ENCODE results near the gene CD6.
"Not testable (repeated sequence)": the region's sequence is repeated elsewhere in the genome, so short reads cannot be mapped to it uniquely, and the experiment has no call there.

CD6 gene

DNA sequence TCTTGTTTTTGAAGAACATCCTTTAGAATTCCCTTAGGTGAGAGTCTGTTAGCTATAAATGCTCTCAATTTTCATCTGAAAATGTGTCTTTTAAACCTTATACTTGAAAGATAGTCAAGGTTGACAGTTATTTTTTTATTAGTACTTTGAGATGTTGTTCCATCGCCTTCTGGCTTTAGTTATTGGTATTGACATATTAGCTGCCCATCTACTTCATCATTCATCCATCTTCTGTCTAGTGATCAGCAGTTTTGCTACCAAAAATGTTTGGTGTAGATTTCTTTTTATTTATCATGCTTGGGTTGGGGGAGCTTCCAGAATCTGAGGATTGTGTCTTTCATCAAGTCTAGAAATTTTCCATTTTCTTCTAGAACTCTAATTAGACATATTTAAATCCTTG is 3.3 kb upstream of the CD6 start:
- H3K4me3 ChIP-seq (ENCODE audit: low read depth, low read length) = no peak overlapping the region
- TF ChIP-seq, protein P1, sequence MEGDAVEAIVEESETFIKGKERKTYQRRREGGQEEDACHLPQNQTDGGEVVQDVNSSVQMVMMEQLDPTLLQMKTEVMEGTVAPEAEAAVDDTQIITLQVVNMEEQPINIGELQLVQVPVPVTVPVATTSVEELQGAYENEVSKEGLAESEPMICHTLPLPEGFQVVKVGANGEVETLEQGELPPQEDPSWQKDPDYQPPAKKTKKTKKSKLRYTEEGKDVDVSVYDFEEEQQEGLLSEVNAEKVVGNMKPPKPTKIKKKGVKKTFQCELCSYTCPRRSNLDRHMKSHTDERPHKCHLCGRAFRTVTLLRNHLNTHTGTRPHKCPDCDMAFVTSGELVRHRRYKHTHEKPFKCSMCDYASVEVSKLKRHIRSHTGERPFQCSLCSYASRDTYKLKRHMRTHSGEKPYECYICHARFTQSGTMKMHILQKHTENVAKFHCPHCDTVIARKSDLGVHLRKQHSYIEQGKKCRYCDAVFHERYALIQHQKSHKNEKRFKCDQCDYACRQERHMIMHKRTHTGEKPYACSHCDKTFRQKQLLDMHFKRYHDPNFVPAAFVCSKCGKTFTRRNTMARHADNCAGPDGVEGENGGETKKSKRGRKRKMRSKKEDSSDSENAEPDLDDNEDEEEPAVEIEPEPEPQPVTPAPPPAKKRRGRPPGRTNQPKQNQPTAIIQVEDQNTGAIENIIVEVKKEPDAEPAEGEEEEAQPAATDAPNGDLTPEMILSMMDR (IDR thresholded peaks at IDR 0.05; ENCODE audit: low read depth, low read length) = no peak
- no peak for TF ChIP-seq MYC (IDR thresholded peaks at IDR 0.05; ENCODE audit: low read depth, low read length)
- no peak for TF ChIP-seq POLR2A (IDR thresholded peaks at IDR 0.05; ENCODE audit: extremely low read depth, insufficient read length)
- TF ChIP-seq, protein P2, sequence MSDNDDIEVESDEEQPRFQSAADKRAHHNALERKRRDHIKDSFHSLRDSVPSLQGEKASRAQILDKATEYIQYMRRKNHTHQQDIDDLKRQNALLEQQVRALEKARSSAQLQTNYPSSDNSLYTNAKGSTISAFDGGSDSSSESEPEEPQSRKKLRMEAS (IDR thresholded peaks at IDR 0.05; ENCODE audit: low read depth, low read length) = no peak
- no peak for DNase-seq (ENCODE audit: low read depth)

DNA sequence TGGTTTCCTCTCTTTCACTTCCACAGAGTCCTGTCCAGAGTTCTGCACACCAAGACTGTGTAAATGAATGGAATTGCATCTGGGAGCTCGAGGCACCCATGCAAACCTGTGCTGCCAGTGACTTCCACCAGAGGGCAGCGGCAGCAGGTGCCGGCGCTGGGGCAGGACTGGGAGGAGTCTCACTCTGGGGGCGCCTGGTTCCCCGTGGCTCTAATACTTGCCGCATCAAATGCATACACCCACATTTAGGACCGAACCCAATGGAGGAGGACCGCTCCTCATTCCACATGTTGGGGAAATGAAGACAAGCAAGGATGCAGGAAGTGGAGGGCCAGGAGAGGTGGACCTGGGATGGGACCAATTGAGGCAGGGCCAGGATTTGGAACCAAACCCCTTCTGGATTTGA is 1.1 kb upstream of the CD6 start:
- TF ChIP-seq, protein P2 (IDR thresholded peaks at IDR 0.05; ENCODE audit: low read depth, low read length) = 0 out of 2 replicates have a peak, but pooled peaks have one; percentile 4
- TF ChIP-seq, protein P1 (IDR thresholded peaks at IDR 0.05; ENCODE audit: low read depth, low read length) = peak; percentile 97
- TF ChIP-seq POLR2A (IDR thresholded peaks at IDR 0.05; ENCODE audit: extremely low read depth, insufficient read length) = no peak
- peak; percentile 64 for DNase-seq (ENCODE audit: low read depth)
- H3K4me3 ChIP-seq (ENCODE audit: low read depth, low read length) = no peak overlapping the region

DNA sequence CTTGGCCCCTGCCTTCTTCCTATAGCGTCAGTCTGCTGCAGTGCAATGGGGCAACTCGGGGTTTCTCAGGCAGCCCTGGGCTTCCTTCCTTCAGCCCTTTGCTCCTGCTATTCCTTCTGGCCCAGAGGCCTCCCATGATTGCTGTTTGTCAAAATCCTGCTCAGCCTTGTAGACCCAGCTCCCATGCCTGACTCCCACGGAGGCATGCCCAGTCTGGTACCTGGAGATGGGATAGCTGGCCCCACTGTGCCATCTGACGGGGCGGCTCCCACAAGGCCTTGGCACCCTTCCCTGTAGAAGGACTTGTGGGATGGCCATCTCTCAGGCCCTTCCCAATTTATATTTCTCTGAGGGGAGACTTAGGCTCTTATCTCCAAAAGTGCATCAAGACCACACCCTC is 590 bp upstream of the CD6 start:
- TF ChIP-seq POLR2A (IDR thresholded peaks at IDR 0.05; ENCODE audit: extremely low read depth, insufficient read length) (no peak), MYC (IDR thresholded peaks at IDR 0.05; ENCODE audit: low read depth, low read length) (no peak)
- TF ChIP-seq, protein P1 (IDR thresholded peaks at IDR 0.05; ENCODE audit: low read depth, low read length) = no peak
- TF ChIP-seq, protein P2 (IDR thresholded peaks at IDR 0.05; ENCODE audit: low read depth, low read length) = no peak
- no peak for DNase-seq (ENCODE audit: low read depth)
- no peak overlapping the region for H3K4me3 ChIP-seq (ENCODE audit: low read depth, low read length)

DNA sequence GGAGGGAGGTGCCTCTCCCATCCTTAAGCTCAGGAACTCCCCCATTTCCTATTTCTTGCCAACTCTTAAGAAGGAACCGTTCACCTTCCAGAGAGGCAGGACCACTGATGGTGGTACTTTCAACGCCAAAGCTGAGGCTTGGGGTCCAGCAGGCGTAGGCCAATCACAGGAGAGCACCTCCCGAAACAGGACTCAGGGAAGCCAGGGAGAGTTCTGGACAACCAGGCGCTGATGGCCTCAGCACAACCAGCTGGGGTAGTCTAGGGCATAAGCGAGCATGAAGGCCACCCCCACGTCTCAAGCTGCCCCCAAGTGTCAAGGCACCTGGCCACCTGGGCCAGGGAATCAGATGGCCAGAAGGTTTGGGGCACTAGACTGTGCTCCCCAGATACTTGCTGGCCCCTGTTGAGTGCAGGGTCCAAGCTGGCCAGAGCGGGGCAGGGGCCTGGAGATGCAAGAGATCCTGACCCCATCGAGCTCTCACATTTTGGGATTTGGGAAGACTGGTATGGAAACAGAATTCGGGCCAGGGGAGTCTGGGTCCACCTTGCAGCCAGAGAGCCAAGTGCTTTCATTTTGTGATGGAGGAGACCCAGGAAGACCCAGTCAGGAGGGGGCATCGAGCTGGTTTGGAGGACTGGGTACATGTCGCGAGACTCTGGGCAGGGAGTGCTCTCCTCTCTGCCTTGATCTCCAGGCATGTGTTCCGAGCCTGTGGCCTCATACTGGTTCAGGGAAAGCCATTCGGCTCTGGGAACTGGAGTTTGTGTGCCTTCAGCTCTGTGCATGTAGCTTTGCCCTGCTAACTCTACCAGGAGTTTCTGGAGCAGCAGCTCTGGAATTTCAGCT is 926 bp downstream of the CD6 start:
- TF ChIP-seq MYC (IDR thresholded peaks at IDR 0.05; ENCODE audit: low read depth, low read length) = no peak
- TF ChIP-seq POLR2A (IDR thresholded peaks at IDR 0.05; ENCODE audit: extremely low read depth, insufficient read length) = no peak
- TF ChIP-seq, protein P1 (IDR thresholded peaks at IDR 0.05; ENCODE audit: low read depth, low read length) = no peak
- TF ChIP-seq, protein P2 (IDR thresholded peaks at IDR 0.05; ENCODE audit: low read depth, low read length) = no peak
- H3K4me3 ChIP-seq (ENCODE audit: low read depth, low read length) = no peak overlapping the region
- DNase-seq (ENCODE audit: low read depth) = no peak

DNA sequence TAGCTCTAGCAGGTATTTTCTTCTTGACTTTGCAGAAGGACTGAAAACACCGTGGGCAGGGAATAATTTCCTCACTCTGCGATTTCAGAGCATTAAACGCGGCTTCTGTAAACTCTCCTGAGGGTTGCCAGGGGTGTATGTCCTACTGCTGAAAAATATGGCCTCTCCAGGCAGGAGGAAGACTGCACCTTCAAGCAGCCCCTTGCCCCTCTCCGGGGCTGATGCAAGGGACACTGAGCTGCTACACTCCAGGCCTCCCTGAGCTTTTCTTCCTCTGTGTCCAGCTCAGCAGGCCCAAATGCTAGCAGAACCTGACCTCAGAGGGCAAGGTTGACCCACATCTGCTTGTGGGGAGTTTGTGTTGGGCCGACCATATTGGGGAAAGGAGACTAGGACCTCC is 2.2 kb downstream of the CD6 start:
- no peak for DNase-seq (ENCODE audit: low read depth)

DNA sequence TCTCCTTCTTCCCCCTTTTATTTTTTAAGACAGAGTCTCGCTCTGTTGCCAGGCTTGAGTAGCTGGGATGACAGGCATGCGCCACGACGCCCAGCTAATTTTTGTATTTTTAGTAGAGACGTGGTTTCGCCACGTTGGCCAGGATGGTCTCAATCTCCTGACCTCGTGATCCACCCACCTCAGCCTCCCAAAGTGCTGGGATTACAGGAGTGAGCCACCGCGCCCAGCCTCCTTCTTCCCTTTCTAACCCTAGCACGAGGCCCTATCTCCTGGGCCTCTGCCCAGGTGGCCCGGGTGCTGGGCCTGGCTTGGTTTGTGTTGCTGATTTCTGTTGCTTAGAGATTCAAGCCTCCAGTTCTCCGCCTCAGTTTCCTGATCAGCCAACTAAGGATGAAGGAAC is 2.8 kb downstream of the CD6 start:
- not testable (repeated sequence) for H3K4me3 ChIP-seq (ENCODE audit: low read depth, low read length); DNase-seq (ENCODE audit: low read depth)

More for the DNA sequence above, 2.2 kb downstream of the CD6 start:
- TF ChIP-seq, protein P2 (IDR thresholded peaks at IDR 0.05; ENCODE audit: low read depth, low read length) = no peak
- TF ChIP-seq MYC (IDR thresholded peaks at IDR 0.05; ENCODE audit: low read depth, low read length) (no peak), POLR2A (IDR thresholded peaks at IDR 0.05; ENCODE audit: extremely low read depth, insufficient read length) (no peak)
- TF ChIP-seq, protein P1 (IDR thresholded peaks at IDR 0.05; ENCODE audit: low read depth, low read length) = no peak
- H3K4me3 ChIP-seq (ENCODE audit: low read depth, low read length) = no peak overlapping the region
